Liver (tissue), 3 donors: ENCODE results near the gene CMTM2.

Source experiments
- TAF1 ChIP-seq: conservative IDR thresholded peaks from 2 replicates; pipeline ENCODE4 v1.6.1; 2016; ENCODE audit warnings: antibody characterized with exemption, mild to moderate bottlenecking
- YY1 ChIP-seq: IDR thresholded peaks from 2 replicates; pipeline ENCODE4 v1.6.1; 2016; ENCODE audit warnings: antibody characterized with exemption, mild to moderate bottlenecking
- TF ChIP-seq, protein P1 (sequence below): fragments of 150-350 bp; IDR thresholded peaks from 2 replicates; pipeline ENCODE4 v1.5.1; 2017; ENCODE audit warnings: improper control_type of control experiment, low read depth, low read length; ENCODE audit not compliant: missing input control
- TF ChIP-seq, protein P2 (sequence below): IDR thresholded peaks from 2 replicates; pipeline ENCODE4 v1.6.1; 2016; ENCODE audit warnings: antibody characterized with exemption, mild to moderate bottlenecking
- donor health status: healthy.
- donor health status: healthy.

DNA sequence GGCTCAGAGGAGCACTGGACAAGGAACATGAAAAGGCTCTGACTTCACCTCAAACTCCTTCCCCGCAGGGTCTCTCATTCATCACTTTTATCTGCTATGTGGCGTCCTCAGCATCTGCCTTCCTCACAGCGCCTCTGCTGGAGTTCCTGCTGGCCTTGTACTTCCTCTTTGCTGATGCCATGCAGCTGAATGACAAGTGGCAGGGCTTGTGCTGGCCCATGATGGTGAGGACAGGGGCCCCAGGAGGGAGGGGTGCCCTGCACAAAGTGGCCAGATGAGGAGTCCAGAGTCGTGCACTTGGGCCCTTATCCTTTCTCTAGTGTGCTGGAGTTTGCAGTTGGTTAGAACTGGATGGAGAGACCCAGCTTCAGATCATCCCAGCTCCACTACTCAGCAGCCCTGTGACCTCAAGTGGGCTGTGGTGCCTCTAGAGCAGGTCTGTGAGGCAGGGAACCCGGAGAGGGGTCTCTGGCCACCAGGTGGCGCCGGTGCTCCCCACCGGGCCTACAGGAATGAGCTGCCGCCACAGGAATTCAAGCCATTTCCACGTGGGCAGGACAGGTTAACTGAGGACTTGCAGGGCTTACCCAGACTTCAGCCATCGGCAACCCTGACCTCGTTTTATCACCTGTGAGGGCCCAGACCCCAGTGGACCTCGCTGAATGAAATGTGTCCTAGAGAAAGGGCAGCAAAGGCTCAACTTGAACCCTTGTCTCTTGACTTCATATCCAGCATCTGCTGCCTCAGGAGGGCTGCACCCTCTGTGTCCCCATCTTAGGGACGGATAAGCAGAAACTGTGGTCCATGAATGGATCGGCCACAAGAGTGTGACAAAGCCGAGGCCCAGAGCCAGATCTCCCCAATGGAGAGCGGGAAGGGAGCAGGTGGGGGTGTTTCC, 29.2 kb downstream of the CMTM2 start:
- TF ChIP-seq, protein P1, sequence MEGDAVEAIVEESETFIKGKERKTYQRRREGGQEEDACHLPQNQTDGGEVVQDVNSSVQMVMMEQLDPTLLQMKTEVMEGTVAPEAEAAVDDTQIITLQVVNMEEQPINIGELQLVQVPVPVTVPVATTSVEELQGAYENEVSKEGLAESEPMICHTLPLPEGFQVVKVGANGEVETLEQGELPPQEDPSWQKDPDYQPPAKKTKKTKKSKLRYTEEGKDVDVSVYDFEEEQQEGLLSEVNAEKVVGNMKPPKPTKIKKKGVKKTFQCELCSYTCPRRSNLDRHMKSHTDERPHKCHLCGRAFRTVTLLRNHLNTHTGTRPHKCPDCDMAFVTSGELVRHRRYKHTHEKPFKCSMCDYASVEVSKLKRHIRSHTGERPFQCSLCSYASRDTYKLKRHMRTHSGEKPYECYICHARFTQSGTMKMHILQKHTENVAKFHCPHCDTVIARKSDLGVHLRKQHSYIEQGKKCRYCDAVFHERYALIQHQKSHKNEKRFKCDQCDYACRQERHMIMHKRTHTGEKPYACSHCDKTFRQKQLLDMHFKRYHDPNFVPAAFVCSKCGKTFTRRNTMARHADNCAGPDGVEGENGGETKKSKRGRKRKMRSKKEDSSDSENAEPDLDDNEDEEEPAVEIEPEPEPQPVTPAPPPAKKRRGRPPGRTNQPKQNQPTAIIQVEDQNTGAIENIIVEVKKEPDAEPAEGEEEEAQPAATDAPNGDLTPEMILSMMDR: peak; percentile 85
- no peak for TF ChIP-seq TAF1
- TF ChIP-seq YY1: no peak
- TF ChIP-seq, protein P2, sequence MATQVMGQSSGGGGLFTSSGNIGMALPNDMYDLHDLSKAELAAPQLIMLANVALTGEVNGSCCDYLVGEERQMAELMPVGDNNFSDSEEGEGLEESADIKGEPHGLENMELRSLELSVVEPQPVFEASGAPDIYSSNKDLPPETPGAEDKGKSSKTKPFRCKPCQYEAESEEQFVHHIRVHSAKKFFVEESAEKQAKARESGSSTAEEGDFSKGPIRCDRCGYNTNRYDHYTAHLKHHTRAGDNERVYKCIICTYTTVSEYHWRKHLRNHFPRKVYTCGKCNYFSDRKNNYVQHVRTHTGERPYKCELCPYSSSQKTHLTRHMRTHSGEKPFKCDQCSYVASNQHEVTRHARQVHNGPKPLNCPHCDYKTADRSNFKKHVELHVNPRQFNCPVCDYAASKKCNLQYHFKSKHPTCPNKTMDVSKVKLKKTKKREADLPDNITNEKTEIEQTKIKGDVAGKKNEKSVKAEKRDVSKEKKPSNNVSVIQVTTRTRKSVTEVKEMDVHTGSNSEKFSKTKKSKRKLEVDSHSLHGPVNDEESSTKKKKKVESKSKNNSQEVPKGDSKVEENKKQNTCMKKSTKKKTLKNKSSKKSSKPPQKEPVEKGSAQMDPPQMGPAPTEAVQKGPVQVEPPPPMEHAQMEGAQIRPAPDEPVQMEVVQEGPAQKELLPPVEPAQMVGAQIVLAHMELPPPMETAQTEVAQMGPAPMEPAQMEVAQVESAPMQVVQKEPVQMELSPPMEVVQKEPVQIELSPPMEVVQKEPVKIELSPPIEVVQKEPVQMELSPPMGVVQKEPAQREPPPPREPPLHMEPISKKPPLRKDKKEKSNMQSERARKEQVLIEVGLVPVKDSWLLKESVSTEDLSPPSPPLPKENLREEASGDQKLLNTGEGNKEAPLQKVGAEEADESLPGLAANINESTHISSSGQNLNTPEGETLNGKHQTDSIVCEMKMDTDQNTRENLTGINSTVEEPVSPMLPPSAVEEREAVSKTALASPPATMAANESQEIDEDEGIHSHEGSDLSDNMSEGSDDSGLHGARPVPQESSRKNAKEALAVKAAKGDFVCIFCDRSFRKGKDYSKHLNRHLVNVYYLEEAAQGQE: no peak
